Forelimb muscle (tissue), 1 donor: ENCODE measurements around the gene FETUB. TPM values are rescaled to one million over a fixed set of nuclear protein-coding genes. Genes with fewer than 3 reads are reported as not detected.

Experiments
- DNase-seq: peaks from one replicate; pipeline ENCODE4 v3.0.0-alpha.2; 2013; ENCODE audit warnings: low read depth
- polyA plus RNA-seq: library from polyadenylated mRNA; unstranded; fragments of 120-200 nt; gene quantifications from one replicate; pipeline ENCODE4 v1.2.1, GENCODE V29; 2013; ENCODE audit not compliant: insufficient read length

Gene FETUB
- polyA plus RNA-seq, 1 donor: not detected

DNA sequence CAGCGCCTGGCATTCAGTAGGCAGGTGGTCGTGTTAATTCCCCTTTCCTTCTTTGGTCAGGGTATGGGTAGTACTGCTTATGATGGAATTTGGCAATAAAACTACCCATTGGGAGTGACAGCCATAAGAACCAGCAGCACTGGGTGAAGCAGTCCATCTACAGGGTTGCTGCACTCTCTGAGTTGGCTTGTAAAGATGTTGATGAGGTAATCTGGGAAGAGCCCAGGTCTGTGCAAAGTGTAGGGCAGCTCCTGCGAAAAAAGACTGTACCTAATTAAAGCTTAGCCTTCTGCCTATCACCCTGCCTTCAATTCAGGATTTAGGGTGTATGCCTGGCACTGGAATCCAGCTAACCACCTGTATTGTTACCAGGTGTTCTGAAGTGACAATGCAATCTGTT, 4.7 kb upstream of the FETUB start:
- DNase-seq: no peak

GRCh38 chr3:186636536-186636935, 3.7 kb upstream of the FETUB start:
- no peak for DNase-seq

GRCh38 chr3:186637686-186638085, 2.5 kb upstream of the FETUB start:
- DNase-seq: no peak

- DNase-seq: no peak
Measured at GRCh38 chr3:186638259-186638658, 1.9 kb upstream of the FETUB start.

DNA sequence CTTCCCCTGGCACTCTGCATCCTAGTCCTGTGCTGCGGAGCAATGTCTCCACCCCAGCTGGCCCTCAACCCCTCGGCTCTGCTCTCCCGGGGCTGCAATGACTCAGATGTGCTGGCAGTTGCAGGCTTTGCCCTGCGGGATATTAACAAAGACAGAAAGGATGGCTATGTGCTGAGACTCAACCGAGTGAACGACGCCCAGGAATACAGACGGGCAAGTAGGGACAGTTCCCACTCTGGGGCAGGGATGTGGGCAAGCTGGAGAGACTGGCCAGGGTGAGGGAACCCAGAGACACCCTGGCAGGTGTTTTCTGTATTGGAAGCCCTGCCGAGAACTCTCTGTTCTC, 247 bp downstream of the FETUB start:
- no peak for DNase-seq

DNA sequence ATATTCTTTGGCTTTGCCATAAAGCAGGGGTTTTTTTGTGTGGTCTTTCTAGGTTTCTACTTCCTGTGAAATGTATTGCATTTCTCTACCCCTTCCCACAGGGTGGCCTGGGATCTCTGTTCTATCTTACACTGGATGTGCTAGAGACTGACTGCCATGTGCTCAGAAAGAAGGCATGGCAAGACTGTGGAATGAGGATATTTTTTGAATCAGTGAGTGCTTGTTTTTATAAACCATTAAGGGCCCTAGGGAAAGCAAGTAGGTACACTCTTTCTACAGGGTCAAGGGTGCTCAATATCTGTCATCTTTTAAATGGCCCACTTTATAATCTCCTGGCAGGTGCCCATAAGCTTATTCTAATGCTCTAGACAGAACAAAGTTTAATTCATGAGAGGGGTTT, 730 bp downstream of the FETUB start:
- DNase-seq: no peak

DNA sequence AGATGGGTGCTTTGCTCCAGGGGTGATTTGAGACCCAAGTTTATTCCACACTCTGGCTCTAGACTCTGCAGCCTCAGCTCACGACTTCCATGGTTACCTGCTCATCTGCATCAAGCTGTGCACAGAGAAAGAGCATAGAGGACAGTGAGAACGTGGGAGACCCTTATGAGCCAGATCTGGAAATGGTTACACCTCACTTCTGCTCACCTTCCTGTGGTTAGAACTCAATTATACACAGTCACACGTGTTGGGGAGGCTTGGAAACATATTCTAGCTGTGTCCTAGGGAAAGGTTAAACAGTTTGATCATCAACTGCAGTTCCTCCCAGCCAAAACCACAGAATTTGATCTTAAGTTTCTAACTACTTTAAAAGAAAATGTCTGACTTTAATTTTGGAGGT, 1.8 kb downstream of the FETUB start:
- DNase-seq: no peak

DNA sequence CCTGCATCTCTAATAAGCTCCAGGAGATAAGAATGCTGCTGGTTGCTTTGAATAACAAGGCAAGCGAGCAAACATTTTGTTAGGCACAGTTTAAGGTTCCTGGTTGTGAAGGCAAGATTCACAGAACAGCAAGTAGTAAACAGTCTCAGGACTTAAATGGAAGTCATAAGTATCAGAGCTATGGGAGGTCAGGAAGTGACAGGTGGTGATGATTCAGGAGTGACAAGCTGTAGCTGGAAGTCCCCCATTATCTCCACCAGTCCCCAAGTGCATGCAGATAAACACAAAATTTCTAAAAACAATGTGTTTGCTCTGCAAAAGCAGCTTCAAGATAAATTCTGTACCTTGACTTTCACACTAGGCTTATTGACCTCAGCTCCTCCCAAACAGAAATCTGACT, 3.3 kb downstream of the FETUB start:
- no peak for DNase-seq

DNA sequence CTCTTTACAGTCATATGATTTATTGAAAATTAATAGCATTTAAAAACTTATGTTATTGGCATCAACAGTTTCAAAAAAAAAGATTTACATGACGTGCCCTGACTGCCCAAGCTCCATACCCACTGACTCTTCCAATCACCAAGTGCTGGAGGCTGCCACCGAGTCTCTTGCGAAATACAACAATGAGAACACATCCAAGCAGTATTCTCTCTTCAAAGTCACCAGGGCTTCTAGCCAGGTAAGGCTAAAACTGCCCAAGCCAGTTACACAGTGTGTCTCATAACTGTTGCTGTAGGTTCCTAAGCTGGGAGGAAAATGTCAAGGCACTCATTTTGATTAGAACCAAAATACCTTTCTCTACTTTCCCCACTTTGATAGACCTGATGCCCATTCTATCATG, 4.5 kb downstream of the FETUB start:
- DNase-seq: no peak

- no peak for DNase-seq
Measured at GRCh38 chr3:186646106-186646505, 5.9 kb downstream of the FETUB start.

GRCh38 chr3:186646841-186647240, 6.6 kb downstream of the FETUB start:
- DNase-seq: no peak

DNA sequence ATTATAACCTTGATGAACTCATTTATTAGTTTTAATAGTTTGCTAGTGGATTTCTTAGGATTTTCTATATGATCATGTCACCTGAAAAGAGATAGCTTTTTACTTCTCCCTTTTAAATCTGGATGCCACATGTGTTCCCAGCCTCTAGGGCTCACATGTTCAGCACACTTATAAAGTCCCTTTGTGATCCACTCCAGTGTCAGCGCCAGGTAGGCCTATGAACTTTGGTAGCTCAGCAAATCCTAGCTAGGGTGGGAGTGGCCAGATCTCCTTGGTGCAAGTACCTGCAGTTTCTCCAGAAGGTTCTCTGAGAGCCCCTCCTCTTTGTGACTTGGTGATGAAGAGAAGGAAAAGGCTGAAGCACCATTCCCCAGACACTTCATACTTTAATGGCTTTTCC, 8.7 kb downstream of the FETUB start:
- DNase-seq: no peak

GRCh38 chr3:186651678-186652215, 11.5 kb downstream of the FETUB start:
- no peak for DNase-seq

- no peak for DNase-seq
Measured at GRCh38 chr3:186653080-186653707, 13.0 kb downstream of the FETUB start.

DNA sequence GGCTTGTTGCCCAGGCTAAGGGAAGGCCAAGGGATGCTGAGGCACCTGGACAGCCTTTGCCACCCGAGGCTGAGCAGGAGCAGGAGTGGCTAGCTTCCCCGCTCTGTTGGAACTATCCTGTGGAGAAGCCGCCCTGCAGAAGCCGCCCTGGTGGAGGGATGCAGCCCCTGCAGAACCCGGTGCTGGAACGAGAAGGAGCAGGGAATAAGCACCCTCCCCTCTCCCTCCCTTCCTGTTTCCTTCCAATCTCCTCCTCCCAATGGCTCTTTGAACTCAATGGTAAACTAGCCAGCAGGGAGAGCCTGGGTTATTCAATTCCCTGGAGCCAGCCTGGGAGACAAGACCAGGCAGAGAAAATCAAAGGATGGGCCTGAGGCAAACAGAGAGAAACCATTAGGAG, 13.8 kb downstream of the FETUB start:
- DNase-seq: no peak

DNA sequence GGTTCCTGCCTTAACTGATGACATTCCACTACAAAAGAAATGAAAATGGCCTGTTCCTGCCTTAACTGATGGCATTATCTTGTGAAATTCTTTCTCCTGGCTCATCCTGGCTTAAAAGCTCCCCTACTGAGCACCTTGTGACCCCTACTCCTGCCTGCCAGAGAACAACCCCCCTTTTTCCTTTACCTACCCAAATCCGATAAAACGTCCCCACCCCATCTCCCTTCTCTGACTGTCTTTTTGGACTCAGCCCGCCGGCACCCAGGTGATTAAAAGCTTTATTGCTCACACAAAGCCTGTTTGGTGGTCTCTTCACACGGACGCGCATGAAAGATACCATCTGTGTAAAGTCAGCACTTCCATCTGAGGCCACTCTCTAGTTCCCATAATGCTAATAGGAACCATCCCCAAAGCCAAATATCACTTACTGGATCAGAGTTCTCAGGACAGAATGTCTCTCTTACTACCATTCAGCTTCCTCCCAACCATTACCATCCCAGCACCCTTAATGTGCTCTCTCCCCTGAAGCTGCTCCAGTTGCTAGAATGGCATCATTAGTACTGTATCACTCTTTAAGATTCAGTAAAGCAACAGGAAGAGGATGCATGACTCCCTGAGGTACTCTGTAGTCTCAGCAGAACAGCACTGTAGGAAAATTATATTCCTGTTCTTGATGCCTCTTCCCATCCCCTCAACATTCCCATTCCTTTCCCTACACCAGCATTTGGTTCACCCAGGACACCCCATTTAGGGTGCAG, 23.3 kb downstream of the FETUB start:
- DNase-seq: no peak

GRCh38 chr3:186664119-186664495, 23.9 kb downstream of the FETUB start:
- DNase-seq: no peak

DNA sequence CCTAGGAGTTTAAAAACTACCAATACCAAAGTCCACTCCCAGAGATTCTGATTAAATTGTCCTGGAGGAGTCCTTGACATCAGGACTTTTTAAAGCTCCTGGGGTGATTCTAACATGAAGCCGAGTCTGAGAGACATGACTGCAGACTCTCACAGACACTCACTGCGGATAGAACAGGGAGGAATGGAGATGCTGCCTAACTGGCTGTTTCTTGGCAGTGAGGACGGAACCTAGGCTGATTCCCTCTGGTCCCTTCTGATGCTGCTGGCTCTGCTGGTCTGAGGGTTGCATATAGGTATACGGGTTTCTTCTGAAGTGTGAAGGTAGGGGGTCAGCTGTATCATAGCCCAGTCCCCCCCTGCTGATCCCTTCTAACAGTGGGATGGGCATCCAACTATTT, 24.3 kb downstream of the FETUB start:
- no peak for DNase-seq

DNA sequence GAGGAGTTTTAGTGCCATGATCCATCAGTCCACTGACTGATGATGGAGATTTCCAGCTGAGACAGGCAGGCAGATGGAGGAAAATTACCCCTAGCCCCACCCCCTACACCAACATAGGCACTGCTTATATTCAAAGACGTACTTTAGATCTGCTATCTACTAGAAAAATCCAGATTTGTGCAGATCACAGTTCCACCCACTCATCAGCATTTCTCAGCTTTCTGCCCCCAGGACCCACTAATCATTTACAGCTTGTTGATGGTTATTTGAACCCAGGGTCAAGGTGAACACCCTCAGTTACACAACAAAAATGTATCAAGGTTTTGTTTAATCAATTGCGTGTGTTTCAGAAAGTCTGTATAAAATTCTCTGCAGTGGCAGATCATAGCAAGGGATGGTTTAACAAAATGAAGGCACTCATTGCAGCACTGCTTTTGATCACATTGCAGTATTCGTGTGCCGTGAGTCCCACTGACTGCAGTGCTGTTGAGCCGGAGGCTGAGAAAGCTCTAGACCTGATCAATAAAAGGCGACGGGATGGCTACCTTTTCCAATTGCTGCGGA, 25.5 kb downstream of the FETUB start, which contains the start of gene HRG:
TSS of gene HRG (plus strand) at position 390 of the 564 bp plus-strand sequence. CDS start at position 408, 18 bp downstream.
- no peak for DNase-seq

GRCh38 chr3:186668426-186668825, 28.2 kb downstream of the FETUB start:
- DNase-seq: no peak

GRCh38 chr3:186669378-186670084, 29.3 kb downstream of the FETUB start:
- DNase-seq: no peak

DNA sequence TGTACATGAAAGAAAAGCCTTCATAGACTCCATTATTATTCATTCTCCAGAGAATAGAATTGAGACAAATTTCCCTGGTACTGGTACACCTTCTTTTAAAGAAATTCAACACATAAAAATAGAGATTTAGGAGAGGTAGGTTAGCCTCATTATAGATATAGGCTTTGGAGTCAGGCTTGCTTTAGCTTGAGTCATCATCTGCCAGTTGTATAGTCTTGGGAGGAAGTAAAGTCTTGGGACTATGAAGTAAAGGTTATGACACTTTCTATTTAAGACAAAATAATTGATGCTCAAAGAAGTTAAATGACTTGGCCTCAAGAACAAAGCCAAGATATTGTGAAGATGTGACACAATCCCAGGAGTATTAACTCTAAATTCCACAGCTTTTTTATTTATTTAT, 30.0 kb downstream of the FETUB start:
- DNase-seq: no peak
